ENCODE data around the gene TM4SF5.

- no peak for TF ChIP-seq REST (IDR thresholded peaks at IDR 0.05; ENCODE audit: insufficient replicate concordance, low read depth)
- no peak for TF ChIP-seq CTCF (IDR thresholded peaks at IDR 0.05; ENCODE audit: insufficient read depth, low read length)
- no peak for TF ChIP-seq POLR2AphosphoS5 (IDR thresholded peaks at IDR 0.05; ENCODE audit: low read depth)
Observed at GRCh38 chr17:4823373-4824089, 51.8 kb downstream of the TM4SF5 start.

All from HL-60 (cell line).